HUES64 (cell line): ENCODE measurements around the gene SCIMP.
"Not testable (repeated sequence)": the region's sequence is repeated elsewhere in the genome, so short reads cannot be mapped to it uniquely, and the experiment has no call there.

ENCODE experiments used
- H3K27ac ChIP-seq: 2 replicates; pipeline ENCODE4 v1.7.0; 2013; ENCODE audit warnings: low read depth, low read length, inconsistent platforms
- H3K27me3 ChIP-seq: 2 replicates; pipeline ENCODE4 v1.6.1; 2013; ENCODE audit warnings: mild to moderate bottlenecking, low read length; ENCODE audit not compliant: insufficient read depth
- H3K36me3 ChIP-seq: 2 replicates; pipeline ENCODE4 v1.6.1; 2013; ENCODE audit warnings: mild to moderate bottlenecking, low read length; ENCODE audit not compliant: insufficient read depth
- H3K4me1 ChIP-seq: 2 replicates; pipeline ENCODE4 v1.6.1; 2013; ENCODE audit warnings: mild to moderate bottlenecking, low read length, moderate library complexity; ENCODE audit not compliant: insufficient read depth
- H3K4me3 ChIP-seq: 2 replicates; pipeline ENCODE4 v1.5.1; 2013; ENCODE audit warnings: mild to moderate bottlenecking, low read length, moderate library complexity
- H3K9ac ChIP-seq: 2 replicates; pipeline ENCODE4 v1.6.1; 2013; ENCODE audit warnings: mild to moderate bottlenecking, low read depth, low read length
- H3K9me3 ChIP-seq: 2 replicates; pipeline ENCODE4 v1.6.1; 2013; ENCODE audit warnings: low read depth, low read length; ENCODE audit not compliant: insufficient read depth
- WGBS: fragments of 150-250, 120-280 bp; methylation state at CpG from one replicate; pipeline ENCODE4 v1.1.7; 2013; ENCODE audit warnings: missing lambda C conversion rate; 5-methylcytosine and 5-hydroxymethylcytosine counted together

SCIMP gene

GRCh38 chr17:5260542-5260941 lies 25.9 kb upstream of the SCIMP start:
- Histone ChIP-seq H3K27ac (no peak overlapping the region), H3K9me3 (no peaks in the 10 kb centered on the region), H3K36me3 (no peaks in the 10 kb centered on the region), H3K4me1 (no peaks in the 10 kb centered on the region), H3K27me3 (no peaks in the 10 kb centered on the region), H3K9ac (no peak overlapping the region), H3K4me3 (no peak overlapping the region)
- WGBS: 93% methylated on average over 1 of the region's 1 CpG

DNA sequence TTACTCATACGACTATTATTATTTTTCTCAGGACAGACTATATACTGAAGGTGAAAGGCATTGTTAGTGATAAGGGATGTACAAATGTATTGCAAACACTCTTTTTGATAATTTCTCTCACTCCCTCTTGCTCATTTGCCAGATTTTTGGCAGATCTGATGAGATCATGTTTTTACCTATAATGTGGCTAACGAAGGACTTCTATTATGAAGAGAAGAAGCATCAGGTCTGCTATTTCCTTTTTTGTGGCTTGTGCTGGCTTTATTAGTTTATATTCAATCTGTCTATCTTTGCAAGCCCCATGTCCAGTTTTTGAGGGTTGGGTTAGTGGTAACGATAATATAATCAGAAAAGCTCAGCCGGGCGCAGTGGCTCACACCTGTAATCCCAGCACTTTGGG lies 22.5 kb upstream of the SCIMP start:
- WGBS: 92% methylated on average over 4 of the region's 5 CpGs
- no peak overlapping the region for H3K27ac ChIP-seq
- no peaks in the 10 kb centered on the region for H3K27me3 ChIP-seq
- no peak overlapping the region for H3K9ac ChIP-seq
- no peak overlapping the region for H3K4me3 ChIP-seq
- H3K9me3 ChIP-seq: no peaks in the 10 kb centered on the region
- H3K36me3 ChIP-seq: no peaks in the 10 kb centered on the region
- no peaks in the 10 kb centered on the region for H3K4me1 ChIP-seq

DNA sequence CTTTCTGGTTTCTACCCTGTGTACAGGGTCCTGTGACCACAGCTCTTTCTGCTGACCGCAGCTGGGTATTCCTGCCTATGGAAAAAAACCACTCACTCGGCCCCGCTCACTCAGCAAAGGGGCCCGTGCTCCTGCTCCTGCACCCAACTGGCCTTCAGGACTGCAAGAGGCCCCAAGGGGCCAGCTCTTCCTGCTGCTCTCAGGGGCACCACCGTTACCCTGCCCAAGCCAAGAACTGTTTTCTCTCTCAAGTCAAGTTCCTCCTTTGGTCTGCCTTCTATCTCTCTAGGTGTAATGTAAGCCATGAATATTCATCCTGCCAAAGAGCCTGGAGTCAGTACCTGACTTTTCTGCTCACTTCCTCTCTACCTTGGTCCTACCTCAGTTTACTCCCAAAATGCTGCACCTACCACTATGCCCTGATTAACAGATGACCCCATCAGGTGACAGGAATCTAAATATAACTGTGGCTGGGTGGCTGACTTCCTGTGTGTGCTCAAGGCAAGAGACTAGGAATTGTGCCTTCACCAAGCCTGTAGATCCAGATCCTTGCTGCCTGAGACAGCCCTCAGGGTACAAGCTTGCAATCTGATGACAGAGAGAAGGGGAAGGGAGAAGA lies 20.4 kb upstream of the SCIMP start:
- Histone ChIP-seq H3K9me3 (no peaks in the 10 kb centered on the region), H3K27ac (no peak overlapping the region), H3K9ac (no peak overlapping the region), H3K36me3 (no peaks in the 10 kb centered on the region), H3K27me3 (no peaks in the 10 kb centered on the region), H3K4me3 (no peak overlapping the region), H3K4me1 (no peaks in the 10 kb centered on the region)
- WGBS: 87% methylated on average over 5 of the region's 5 CpGs

DNA sequence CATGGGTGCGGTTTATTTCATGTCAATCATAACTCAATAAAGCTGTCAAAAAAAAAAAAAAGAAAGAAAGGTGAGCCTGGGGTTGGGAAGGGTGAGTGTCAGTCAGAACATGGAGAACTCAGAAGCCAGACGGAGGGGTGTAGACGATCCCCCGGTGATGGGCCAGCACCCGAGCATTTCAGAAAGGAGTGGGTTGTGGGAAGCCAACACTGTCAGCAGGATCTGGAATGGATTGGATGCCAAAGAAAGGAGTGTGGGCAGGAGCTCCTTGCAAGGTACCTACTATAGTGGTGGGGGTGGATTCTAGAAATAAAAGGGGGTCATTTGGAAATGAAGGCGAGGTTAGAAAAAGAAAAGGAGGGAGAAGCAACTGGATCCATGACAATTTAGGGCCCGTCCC lies 19.8 kb upstream of the SCIMP start:
- Histone ChIP-seq H3K4me3 (no peak overlapping the region), H3K4me1 (no peaks in the 10 kb centered on the region), H3K9me3 (no peaks in the 10 kb centered on the region), H3K27ac (no peak overlapping the region), H3K9ac (no peak overlapping the region), H3K27me3 (no peaks in the 10 kb centered on the region), H3K36me3 (no peaks in the 10 kb centered on the region)
- 82% methylated on average over 7 of the region's 7 CpGs for WGBS

GRCh38 chr17:5249615-5250014 lies 15.0 kb upstream of the SCIMP start:
- no peak overlapping the region for H3K9ac ChIP-seq
- H3K36me3 ChIP-seq: no peaks in the 10 kb centered on the region
- no peaks in the 10 kb centered on the region for H3K27me3 ChIP-seq
- H3K9me3 ChIP-seq: no peaks in the 10 kb centered on the region
- H3K4me3 ChIP-seq: no peak overlapping the region
- no peak overlapping the region for H3K27ac ChIP-seq
- H3K4me1 ChIP-seq: no peaks in the 10 kb centered on the region
- WGBS: 9% methylated on average over 4 of the region's 4 CpGs

GRCh38 chr17:5248821-5249479 lies 14.3 kb upstream of the SCIMP start:
- Histone ChIP-seq H3K36me3 (no peaks in the 10 kb centered on the region), H3K27ac (peak overlapping the region; percentile 45; the same call in 1 of the 2 replicates), H3K9me3 (no peaks in the 10 kb centered on the region), H3K27me3 (no peaks in the 10 kb centered on the region), H3K9ac (no peak overlapping the region), H3K4me1 (no peaks in the 10 kb centered on the region), H3K4me3 (no peak overlapping the region)
- 45% methylated on average over 22 of the region's 22 CpGs for WGBS

DNA sequence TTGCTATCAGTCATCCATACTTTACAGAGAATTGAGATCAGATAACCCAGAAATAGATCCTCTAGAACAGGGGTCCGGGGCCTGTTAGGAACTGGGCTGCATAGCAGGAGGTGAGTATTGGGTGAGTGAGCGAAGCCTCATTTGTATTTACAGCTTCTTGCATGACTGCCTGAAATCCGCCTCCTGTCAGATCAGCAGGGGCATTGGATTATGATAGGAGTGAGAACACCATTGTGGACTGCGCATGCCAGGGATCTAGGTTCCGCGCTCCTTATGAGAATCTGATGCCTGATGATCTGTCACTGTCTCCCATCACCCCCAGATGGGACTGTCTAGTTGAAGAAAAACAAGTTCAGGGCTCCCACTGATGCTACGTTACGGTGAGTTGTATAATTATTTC lies 13.0 kb upstream of the SCIMP start:
- 94% methylated on average over 6 of the region's 8 CpGs for WGBS

DNA sequence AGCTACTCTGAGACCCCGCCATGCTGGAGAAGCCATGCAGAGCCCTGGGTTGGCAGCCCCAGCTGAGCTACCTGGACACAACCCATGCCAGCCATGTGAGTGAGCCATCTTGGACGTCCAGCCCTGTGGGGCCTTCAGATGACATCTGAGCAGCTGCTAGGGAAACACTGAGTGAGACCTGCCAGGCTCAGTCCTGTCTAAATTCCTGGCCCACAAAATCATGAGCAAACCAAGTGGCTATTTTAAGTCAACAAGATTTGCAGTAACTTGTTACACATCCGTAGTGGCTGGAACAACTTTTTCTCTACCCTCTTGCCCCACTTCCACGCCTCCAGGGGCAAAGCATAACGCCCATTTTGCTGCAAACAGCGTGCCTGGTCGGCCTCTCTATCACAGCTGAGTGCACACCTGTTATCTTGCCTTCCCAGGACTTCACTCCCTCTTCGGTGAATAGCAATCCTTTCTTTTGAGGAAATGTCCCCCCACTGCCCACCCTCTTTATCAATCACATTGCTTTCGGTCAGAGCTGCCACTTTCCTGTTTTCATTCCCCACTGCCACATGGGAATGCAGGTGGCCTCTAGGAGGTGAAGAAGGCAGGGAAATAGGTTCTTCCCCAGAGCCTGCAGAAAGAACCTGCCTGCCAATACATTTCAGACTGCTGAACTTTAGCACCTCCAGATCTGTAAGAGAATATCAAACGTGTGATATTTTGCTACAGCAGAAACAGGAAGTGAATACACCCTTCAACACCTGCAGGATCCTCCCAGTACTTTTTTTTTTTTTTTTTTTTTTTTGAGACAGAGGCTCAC lies 7.4 kb upstream of the SCIMP start:
- Histone ChIP-seq H3K4me3 (no peak overlapping the region), H3K27ac (no peak overlapping the region), H3K36me3 (no peaks in the 10 kb centered on the region), H3K27me3 (no peaks in the 10 kb centered on the region), H3K9ac (no peak overlapping the region), H3K9me3 (no peaks in the 10 kb centered on the region), H3K4me1 (no peaks in the 10 kb centered on the region)
- WGBS: 88% methylated on average over 10 of the region's 10 CpGs

More for the DNA sequence above, 13.0 kb upstream of the SCIMP start:
- Histone ChIP-seq H3K4me3 (no peak overlapping the region), H3K36me3 (no peaks in the 10 kb centered on the region), H3K9ac (no peak overlapping the region), H3K9me3 (no peaks in the 10 kb centered on the region), H3K4me1 (no peaks in the 10 kb centered on the region), H3K27me3 (no peaks in the 10 kb centered on the region), H3K27ac (no peak overlapping the region)

GRCh38 chr17:5239769-5240168 lies 5.1 kb upstream of the SCIMP start:
- H3K4me3 ChIP-seq, H3K27me3 ChIP-seq, H3K9ac ChIP-seq, H3K9me3 ChIP-seq, H3K27ac ChIP-seq, H3K4me1 ChIP-seq, H3K36me3 ChIP-seq: not testable (repeated sequence)
- 88% methylated on average over 7 of the region's 7 CpGs for WGBS

DNA sequence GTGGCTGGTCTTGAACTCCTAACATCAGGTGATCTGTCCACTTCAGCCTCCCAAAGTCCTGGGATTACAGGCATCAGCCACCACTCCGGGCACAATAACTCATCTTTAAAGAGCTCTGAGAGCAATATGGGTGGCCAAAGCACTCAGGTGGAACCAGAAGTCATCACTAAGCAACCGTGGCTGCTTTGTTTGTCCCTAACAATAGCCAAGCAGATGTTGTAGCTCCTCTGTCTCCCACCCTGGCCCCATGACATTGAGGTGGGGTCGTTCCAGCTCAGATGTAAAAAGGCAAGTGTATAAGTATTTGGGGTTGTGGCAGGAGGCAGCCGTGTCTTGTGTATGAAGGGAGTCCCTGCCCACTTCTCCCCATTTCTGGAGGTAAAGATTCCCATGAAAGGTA lies 3.7 kb upstream of the SCIMP start:
- H3K9me3 ChIP-seq: no peaks in the 10 kb centered on the region
- H3K27me3 ChIP-seq: no peaks in the 10 kb centered on the region
- no peak overlapping the region for H3K9ac ChIP-seq
- WGBS: 76% methylated on average over 4 of the region's 4 CpGs
- H3K27ac ChIP-seq: no peak overlapping the region
- H3K4me1 ChIP-seq: no peaks in the 10 kb centered on the region
- H3K4me3 ChIP-seq: no peak overlapping the region
- no peaks in the 10 kb centered on the region for H3K36me3 ChIP-seq

DNA sequence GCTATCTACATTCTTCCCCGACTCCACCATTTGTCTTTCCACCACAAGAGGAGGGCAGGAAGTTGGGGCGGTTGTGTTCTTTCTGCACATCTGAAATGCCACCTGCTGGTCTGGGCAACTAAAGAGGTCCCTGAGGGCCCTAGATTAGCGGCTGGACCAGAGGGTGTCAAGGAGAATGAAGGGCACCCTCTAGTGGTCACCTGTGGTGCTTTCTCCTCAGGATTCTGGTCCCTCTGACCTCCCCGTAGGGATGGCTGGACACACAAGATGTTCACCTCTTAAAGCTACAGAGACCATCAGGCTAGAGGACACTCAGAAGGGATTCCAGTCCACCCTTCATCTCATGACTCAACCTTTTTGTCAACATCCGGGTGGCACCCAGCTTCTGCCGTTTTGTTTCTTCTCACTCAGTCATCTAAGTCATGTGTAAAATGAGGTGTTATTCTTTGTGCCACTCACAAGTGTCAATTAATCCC lies 2.9 kb upstream of the SCIMP start:
- no peaks in the 10 kb centered on the region for H3K36me3 ChIP-seq
- H3K4me3 ChIP-seq: no peak overlapping the region
- no peaks in the 10 kb centered on the region for H3K9me3 ChIP-seq
- no peak overlapping the region for H3K27ac ChIP-seq
- no peak overlapping the region for H3K9ac ChIP-seq
- no peaks in the 10 kb centered on the region for H3K27me3 ChIP-seq
- 30% methylated on average over 5 of the region's 6 CpGs for WGBS
- no peaks in the 10 kb centered on the region for H3K4me1 ChIP-seq
